GM19324 (cell line): ENCODE data around the gene TRIM6.
"Not testable (repeated sequence)": the region's sequence is repeated elsewhere in the genome, so short reads cannot be mapped to it uniquely, and the experiment has no call there.

ENCODE experiments used
- ATAC-seq: cut with Tn5 transposase; IDR thresholded peaks from one replicate; pipeline ENCODE4 v1.9.1; 2021; ENCODE audit warnings: mild to moderate bottlenecking, moderate library complexity; ENCODE audit not compliant: unreplicated experiment, low FRiP score

The TRIM6 gene

GRCh38 chr11:5596607-5597201 is at the start of gene TRIM6:
TRIM6 (plus strand) TSS chr11:5596637; CDS start chr11:5596898, 261 bp downstream.
- ATAC-seq, result no peak

GRCh38 chr11:5547982-5548381 is 48.5 kb upstream of the TRIM6 start:
- ATAC-seq, result peak; percentile 76

- ATAC-seq, result no peak
Observed at GRCh38 chr11:5548440-5548839, 48.0 kb upstream of the TRIM6 start, which contains the start of gene OR52H1. OR52H1 (minus strand) TSS chr11:5548540; CDS start chr11:5545505, 3,035 bp downstream.

GRCh38 chr11:5550440-5551095 is 45.9 kb upstream of the TRIM6 start:
- no peak for ATAC-seq

- no peak for ATAC-seq
Observed at GRCh38 chr11:5553343-5553742, 43.1 kb upstream of the TRIM6 start.

GRCh38 chr11:5556596-5557188 is 39.7 kb upstream of the TRIM6 start:
- ATAC-seq, result no peak

GRCh38 chr11:5557751-5558150 is 38.7 kb upstream of the TRIM6 start:
- ATAC-seq, result no peak

- ATAC-seq, result no peak
Observed at GRCh38 chr11:5564259-5565019, 32.0 kb upstream of the TRIM6 start.

- ATAC-seq, result no peak
Observed at GRCh38 chr11:5574654-5575053, 21.8 kb upstream of the TRIM6 start.

GRCh38 chr11:5575152-5575551 is 21.3 kb upstream of the TRIM6 start:
- ATAC-seq, result no peak

- ATAC-seq, result no peak
Observed at GRCh38 chr11:5577101-5577500, 19.3 kb upstream of the TRIM6 start.

- no peak for ATAC-seq
Observed at GRCh38 chr11:5580577-5580976, 15.9 kb upstream of the TRIM6 start, which contains the start of gene OR52B6. OR52B6 (plus strand) TSS chr11:5580877; CDS start chr11:5580877, 0 bp downstream.

- ATAC-seq, result no peak
Observed at GRCh38 chr11:5581014-5581413, 15.4 kb upstream of the TRIM6 start.

- not testable (repeated sequence) for ATAC-seq
Observed at GRCh38 chr11:5584458-5584857, 12.0 kb upstream of the TRIM6 start.

- not testable (repeated sequence) for ATAC-seq
Observed at GRCh38 chr11:5589906-5590305, 6.5 kb upstream of the TRIM6 start.

GRCh38 chr11:5591613-5592012 is 4.8 kb upstream of the TRIM6 start:
- no peak for ATAC-seq

GRCh38 chr11:5592615-5593014 is 3.8 kb upstream of the TRIM6 start:
- no peak for ATAC-seq

GRCh38 chr11:5593146-5593545 is 3.3 kb upstream of the TRIM6 start:
- ATAC-seq, result no peak

GRCh38 chr11:5597953-5598352 is 1.5 kb downstream of the TRIM6 start:
- ATAC-seq, result no peak

- peak; percentile 68 for ATAC-seq
Observed at GRCh38 chr11:5600374-5600851, 4.0 kb downstream of the TRIM6 start.

GRCh38 chr11:5602791-5603190 is 6.4 kb downstream of the TRIM6 start:
- not testable (repeated sequence) for ATAC-seq
